Activated CD4-positive, alpha-beta T cell treated with anti-CD3 and anti-CD28 coated beads, Interleukin-2, Interleukin-4, amounts not matched to agents 100 ng/mL and 50 ng/mL, durations not matched to agents 16 hours and 8 hours (primary cell): ENCODE results near the gene QKI.

Source experiments
- DNase-seq: peaks from one replicate; pipeline ENCODE4 v3.0.0-alpha.2; 2020; ENCODE audit warnings: low spot score

Gene QKI

GRCh38 chr6:163392533-163392932 lies 22.0 kb upstream of the QKI start:
- no peak for DNase-seq

- DNase-seq = no peak
Observed at GRCh38 chr6:163393923-163394322, 20.6 kb upstream of the QKI start.

- no peak for DNase-seq
Observed at GRCh38 chr6:163394659-163395058, 19.9 kb upstream of the QKI start.

- no peak for DNase-seq
Observed at GRCh38 chr6:163395122-163395830, 19.2 kb upstream of the QKI start.

- DNase-seq = no peak
Observed at GRCh38 chr6:163395831-163396185, 18.7 kb upstream of the QKI start.

- no peak for DNase-seq
Observed at GRCh38 chr6:163397326-163397725, 17.2 kb upstream of the QKI start.

GRCh38 chr6:163398115-163398514 lies 16.4 kb upstream of the QKI start:
- no peak for DNase-seq

GRCh38 chr6:163398815-163399214 lies 15.7 kb upstream of the QKI start:
- no peak for DNase-seq

GRCh38 chr6:163400509-163400908 lies 14.0 kb upstream of the QKI start:
- DNase-seq = no peak

- DNase-seq = no peak
Observed at GRCh38 chr6:163401039-163401885, 13.3 kb upstream of the QKI start.

- DNase-seq = no peak
Observed at GRCh38 chr6:163402616-163403015, 11.9 kb upstream of the QKI start.

GRCh38 chr6:163404825-163405265 lies 9.7 kb upstream of the QKI start:
- DNase-seq = no peak

- no peak for DNase-seq
Observed at GRCh38 chr6:163405412-163406309, 8.9 kb upstream of the QKI start.

- DNase-seq = no peak
Observed at GRCh38 chr6:163406366-163406765, 8.2 kb upstream of the QKI start.

- DNase-seq = no peak
Observed at GRCh38 chr6:163406830-163407229, 7.7 kb upstream of the QKI start.

GRCh38 chr6:163408352-163408991 lies 6.0 kb upstream of the QKI start:
- no peak for DNase-seq

GRCh38 chr6:163409712-163410111 lies 4.8 kb upstream of the QKI start:
- no peak for DNase-seq

GRCh38 chr6:163412341-163412740 lies 2.2 kb upstream of the QKI start:
- DNase-seq = peak; percentile 24

GRCh38 chr6:163412801-163413344 lies 1.6 kb upstream of the QKI start:
- DNase-seq = no peak

GRCh38 chr6:163413345-163414116 lies 987 bp upstream of the QKI start:
- peak; percentile 88 for DNase-seq
